ENCODE results near the gene RYR2.

Gene RYR2

DNA sequence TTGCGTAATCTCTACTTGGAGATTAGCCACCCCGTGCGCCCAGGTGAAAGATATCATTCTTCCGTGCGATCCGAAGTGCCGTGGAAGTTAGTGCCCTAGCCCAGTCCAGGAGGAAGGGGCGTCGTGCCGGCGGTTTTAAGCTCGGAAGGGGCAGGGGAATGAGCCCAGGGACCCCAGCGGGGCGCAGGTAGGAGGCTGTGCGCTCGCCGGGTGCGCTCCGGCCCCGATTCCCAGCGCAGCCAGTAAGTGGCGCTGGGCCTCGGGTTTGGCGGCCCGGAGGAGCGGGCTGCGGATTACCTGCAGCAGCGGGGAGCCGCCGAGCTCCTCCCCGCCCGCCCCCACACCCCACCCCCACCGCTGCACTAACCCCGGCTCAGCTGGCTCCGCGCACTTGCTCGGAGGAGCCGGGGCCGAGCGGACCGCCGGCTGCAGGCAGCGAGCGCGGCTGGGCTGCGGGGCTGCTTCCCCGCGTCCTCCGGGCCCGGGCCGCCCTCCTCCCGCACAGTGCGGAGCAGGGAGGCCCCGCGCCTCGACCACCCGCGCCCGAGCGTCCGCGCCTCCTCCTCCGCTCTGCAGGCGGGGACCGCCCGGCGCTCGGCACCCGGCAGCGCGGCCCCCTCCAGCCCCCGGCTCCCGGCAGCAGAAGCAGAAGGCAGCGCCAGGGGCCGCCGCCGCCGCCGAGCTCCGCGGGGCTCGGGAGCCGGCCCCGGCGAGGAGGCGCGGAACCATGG is at the start of gene RYR2:
Gene RYR2, plus strand, starts transcription at position 390 of the 731 bp plus-strand sequence. Its CDS starts 338 bp downstream, at position 728.
- DNase-seq (ENCODE audit: low read depth, low spot score) = peak; percentile 79

DNA sequence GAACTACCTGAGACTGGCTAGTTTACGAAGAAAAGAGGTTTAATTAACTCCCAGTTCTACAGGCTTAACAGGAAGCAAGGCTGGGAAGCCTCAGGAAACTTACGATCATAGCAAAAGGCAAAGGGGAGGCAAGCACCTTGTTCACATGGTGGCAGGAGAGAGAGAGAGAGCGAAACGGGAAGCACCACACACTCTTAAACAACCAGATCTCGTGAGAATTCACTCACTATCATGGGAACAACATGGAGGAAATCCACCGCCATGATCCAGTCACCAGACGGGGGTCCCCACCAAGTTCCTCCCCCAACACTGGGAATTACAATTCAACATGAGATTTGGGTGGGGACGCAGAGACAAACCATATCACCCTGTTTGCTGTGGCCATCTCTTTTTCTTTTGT is 49.5 kb upstream of the RYR2 start:
- DNase-seq (ENCODE audit: low read depth, low spot score) = no peak

DNA sequence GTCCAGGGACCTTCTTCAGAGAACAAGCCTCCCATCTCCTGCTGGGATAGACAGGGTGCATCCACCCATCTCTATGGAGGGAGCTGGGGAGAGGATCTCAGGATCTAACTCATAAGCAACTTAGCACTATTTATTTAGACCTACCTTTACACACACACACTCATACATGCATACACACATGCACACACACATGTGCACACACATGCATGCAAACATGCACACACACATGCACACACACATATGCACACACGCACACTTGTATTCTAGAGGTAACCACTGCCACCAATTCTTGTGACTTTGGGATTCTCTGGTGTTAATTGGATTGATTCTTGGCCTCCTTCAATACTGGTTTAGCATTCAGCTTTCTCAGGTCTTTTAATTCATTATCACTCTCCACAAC is 47.5 kb upstream of the RYR2 start:
- no peak for DNase-seq (ENCODE audit: low read depth, low spot score)

DNA sequence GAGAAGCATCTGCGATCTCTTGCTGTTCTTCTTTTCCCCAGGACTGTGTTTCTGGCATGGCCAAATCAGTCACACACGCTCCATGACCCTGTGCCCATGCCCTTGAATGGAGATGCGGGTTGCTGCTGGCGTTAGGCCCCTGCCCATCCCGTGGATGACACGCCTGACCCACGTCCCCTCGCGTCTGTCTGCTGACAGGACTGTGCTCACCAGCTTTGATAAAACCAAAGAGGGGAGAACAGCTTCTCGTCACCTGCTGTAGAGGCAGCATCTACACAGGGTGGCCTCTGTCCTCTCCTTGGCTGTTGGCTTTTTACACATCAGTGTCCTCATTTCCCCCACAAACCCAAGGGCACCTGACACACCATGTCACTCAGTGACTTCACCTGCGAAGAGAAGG is 44.6 kb upstream of the RYR2 start:
- DNase-seq (ENCODE audit: low read depth, low spot score) = no peak

DNA sequence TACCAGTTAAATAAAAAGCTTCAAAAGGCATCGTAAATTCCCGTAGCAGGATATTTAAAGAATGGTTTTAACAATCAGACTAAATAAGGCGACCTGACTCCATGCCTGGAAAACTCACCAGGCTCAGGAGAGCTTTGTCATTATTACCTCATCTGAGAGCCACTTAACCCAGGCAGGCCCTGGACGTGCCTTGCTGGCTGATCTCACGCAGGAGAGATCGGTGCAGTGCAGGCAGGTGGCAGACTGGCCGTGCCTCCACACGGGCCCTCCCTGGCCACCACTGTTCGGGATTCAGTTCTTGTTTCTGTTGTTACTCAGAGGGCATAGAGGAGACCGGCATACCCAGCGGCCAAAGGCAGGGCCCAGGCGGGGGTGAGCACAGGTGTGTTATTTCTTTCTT is 44.1 kb upstream of the RYR2 start:
- peak; percentile 20 for DNase-seq (ENCODE audit: low read depth, low spot score)

DNA sequence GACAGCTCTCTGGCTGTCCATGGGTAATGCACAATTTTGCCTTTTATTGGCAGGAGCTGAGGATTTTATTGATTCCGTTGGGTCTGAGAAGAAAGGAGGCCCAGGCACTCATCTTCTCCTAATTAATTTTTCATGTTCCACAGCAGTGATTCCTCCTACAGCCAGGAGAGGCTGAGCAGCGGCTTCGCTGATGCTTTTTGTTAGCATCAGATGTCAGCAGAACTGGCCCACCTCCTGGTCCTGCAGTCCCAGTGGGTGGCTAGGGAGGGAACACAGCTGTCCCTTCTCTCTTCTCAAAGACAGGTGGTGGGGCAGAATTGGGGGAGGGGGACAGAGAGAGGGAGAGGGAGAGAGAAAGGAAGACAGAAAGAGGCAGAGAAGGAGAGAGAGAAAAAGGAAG is 43.4 kb upstream of the RYR2 start:
- no peak for DNase-seq (ENCODE audit: low read depth, low spot score)

DNA sequence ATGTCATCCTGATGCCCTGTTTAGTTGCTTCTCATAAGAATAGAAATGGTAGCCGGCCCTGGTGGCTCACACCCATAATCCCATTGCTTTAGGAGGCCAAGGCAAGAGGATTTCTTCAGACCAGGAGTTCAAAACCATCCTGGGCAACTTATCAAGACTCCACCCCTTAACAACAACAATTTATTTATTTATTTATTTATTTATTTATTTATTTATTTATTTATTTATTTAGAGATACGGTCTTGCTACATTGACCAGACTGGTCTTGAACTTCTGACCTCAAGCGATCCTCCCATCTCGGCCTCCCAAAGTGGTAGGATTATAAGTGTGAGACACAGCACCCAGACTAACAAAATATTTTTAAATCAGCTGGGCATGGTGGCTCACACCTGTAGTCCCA is 41.8 kb upstream of the RYR2 start:
- DNase-seq (ENCODE audit: low read depth, low spot score) = no peak

DNA sequence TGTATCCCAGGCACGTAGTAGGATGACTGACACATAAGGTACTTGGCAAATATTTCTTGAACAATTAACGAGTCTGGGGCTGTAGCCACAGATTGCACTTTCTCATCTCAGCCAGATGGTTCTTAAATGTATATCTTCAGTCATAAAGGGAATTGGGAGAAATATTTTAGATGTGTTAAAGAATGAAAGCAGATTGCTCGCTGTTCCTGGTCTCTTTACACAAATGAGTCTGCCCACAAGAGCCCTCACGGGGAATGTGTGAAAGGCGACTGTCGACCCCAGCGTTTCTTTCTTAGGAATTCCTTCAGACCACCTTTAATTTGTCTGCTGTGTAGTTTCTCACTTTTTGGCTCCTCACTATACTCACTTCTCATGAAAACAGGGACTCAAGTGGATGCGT is 38.5 kb upstream of the RYR2 start:
- DNase-seq (ENCODE audit: low read depth, low spot score) = no peak

DNA sequence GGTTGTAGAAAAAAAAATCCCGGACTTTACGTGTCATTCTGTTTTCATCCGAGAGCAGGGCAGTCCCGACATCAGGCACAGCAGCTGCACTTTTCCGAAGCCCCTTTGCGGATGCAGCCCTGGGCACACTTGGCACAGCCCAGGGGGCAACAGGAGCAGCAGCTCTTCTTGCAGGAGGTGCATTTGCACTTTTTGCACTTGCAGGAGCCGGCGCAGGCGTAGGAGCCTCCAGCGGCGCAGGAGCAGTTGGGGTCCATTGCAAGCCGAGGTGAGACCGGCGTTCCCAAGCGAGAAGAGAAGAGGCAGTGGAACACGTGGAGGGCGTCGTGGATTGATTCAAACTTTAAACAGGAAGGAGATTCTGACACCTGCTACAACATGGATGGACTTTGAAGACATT is 37.9 kb upstream of the RYR2 start, which contains the start of gene MT1HL1:
Gene MT1HL1, minus strand, starts transcription at position 326 of the 400 bp plus-strand sequence. Its CDS starts 69 bp downstream, at position 257.
- DNase-seq (ENCODE audit: low read depth, low spot score) = no peak

DNA sequence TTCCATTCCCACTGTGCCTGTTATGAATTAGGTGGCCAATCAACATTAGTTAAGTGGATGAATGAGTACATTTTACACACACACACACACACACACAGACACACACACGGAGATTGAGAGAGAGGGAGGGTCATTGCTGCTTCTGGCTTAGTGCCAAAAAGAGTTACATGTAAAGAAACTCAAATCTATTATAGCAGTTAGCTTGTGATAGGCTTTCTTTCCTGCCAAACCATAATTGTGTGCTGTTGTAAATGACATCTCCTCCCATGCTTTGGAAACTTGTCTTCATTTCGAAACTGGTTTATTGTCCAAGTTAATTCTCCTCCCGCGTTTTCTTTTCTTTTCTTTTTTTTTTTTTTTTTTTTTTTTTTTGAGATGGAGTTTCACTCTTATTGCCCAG is 36.3 kb upstream of the RYR2 start:
- DNase-seq (ENCODE audit: low read depth, low spot score) = no peak

DNA sequence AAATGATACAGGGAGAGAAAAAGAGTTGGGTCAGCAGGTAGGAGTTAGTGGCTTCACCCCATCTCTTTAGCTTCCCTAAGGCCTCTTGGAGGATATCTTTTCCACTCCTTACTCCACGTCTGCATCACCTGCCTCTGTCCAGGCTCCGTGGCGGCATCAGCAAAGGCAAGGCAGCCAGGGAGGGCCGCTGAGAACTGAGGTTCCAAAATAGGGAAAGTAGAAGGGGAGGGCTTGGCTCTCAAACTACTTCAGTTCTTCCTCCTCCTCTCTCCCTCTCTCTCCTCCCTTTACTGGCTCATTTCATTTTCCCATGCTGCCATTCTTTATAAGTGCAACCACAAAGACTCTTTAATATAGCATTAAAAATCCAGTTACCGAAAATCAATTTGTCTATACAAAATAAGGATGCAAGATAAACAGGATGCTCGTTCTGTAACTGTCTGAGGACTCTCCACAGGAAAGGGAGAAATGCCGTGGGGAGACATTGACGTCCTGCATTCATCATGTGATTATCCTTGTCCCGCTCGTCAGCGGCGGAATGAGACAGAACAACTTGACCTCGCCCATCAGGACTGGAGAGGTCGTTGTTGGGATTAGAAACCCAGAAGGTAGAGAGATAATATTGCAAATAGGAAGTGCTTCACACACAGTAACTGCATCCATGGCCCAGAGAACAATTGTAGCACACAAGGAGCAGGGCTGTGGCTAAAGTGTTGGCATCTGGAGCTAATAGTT is 34.7 kb upstream of the RYR2 start:
- no peak for DNase-seq (ENCODE audit: low read depth, low spot score)

DNA sequence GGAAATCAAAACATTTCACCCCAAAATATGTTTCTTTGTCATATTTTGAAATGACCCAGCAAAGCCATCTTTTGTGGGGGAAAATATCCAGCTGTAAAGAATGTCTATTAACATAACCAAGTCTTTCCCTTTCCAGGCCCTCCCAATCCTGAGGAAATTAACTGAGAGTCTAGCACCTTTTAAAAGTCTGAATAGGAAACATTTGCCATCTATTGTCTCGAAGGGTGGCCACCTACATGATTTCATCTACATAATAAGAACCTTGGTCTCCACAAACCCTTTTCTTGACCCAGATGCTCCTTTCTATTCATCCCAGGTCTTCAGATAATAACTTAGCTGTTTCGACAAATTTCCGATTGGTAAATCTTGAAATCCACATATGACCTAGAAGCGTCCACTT is 32.4 kb upstream of the RYR2 start:
- DNase-seq (ENCODE audit: low read depth, low spot score) = no peak

DNA sequence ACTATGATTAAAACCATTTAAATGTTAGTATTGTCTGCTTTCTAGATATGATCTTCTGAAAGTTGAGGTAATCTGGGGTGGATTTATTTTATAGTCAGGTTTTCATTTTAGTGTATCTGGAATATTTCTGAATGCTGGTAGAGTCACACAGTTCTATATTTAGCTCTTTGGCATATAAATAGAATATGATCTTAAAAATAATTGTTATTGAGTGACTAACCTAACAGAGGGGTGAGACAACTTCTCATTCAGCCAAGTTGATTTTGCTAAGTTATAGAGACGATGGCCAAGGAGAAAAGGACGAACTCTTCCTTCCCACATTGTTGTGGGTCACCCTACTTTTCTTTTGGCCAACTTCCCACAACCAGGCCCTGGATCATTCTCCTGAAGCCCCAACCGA is 30.6 kb upstream of the RYR2 start:
- no peak for DNase-seq (ENCODE audit: low read depth, low spot score)

DNA sequence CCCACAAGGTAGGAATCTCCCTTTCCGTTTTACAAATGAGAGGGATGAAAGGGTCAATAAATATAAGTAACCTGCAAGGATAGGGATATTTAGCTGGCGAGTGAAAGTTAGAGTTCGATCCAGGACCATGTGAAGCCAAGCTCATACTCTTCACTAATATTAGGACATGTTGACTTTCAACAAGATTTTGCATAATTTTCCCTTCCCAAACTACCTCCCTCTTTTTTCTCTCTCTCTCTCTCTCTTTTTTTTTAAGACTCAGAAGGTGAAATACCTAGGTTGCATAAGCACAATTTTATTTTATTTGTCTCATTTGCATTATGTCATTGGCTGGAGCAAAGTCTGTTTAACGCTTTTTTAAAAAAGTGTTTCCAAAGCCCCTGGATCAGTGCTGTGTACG is 29.6 kb upstream of the RYR2 start:
- DNase-seq (ENCODE audit: low read depth, low spot score) = no peak

DNA sequence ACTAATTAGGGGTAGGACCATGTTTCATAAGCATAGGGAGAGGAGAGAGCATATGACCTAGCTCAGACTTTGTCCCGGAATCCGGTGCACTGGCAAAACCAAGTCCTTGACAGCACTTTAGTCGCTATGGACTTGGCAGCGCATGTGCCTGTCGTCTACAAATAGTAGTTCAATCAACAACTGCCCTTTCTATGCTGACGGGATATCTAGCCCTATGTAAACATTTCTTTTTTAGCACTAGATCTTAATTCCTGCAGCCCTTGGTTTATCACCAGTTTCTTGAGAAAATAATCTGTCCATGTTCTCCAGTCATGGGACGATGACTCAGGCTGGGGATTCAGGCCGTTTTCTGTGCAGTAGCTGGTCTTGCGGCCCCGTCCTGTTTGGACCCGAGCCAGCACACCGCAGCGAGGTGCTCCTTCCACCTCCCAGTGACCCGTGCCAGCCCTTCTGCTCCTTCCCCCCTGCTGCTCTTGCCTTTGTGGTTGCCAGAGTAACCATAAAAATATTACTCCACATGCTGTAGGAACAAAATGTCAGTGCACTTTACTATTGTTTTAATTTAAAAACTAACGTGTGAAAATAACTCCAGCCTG is 29.1 kb upstream of the RYR2 start:
- DNase-seq (ENCODE audit: low read depth, low spot score) = no peak

DNA sequence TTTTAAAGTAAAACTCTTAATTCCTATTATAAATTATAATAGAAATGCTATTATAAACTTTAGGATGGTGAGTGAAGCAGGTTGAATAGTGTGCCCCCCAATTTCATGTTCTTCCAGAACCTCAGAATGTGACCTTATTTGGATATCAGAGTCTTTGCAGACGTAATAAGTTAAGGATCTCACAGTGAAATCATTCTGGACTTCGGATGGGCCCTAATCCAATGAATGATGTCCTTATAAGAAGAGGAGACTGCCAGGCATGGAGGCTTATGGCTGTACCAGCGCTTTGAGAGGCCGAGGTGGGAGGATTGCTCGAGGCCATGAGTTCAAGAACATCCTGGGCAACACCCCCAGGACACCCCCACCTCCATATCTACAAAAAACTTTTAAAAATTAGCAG is 28.4 kb upstream of the RYR2 start:
- DNase-seq (ENCODE audit: low read depth, low spot score) = no peak

DNA sequence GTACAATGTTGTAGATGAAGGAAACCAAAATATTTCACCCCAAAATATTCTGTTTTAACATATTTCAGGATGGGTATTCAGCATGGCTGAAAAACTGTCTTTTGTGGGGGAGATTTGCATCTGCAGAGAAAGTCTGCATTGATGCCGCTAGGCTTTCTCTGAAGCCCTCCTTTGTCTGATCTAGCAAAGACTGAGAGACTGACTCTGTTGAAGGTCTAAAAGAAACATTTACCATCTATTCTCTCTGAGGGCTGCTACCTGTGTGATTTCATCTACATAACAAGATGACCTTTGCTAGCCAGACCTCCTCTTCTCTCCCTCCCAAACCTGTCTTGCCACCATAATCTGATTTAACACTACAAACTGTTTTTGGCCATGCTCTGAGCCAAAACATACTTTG is 25.4 kb upstream of the RYR2 start:
- DNase-seq (ENCODE audit: low read depth, low spot score) = peak; percentile 39

DNA sequence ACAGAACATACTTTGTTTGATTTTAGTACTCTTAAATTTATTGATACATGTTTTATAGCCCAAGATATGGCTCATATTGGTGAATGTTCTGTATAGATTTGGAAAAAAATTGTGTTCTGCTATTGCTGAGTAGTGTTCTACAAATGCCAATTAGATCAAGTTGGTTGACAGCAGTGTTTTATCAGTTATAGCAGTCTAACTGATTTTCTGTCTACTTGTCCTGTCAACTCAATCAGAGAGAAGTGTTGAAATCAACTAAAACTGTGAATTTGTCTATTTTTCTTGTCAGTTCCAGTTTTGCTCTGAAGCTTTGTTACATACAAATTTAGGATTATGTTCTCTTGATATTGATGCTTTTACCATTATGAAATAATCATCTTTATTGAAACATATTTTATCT is 23.1 kb upstream of the RYR2 start:
- DNase-seq (ENCODE audit: low read depth, low spot score) = no peak

DNA sequence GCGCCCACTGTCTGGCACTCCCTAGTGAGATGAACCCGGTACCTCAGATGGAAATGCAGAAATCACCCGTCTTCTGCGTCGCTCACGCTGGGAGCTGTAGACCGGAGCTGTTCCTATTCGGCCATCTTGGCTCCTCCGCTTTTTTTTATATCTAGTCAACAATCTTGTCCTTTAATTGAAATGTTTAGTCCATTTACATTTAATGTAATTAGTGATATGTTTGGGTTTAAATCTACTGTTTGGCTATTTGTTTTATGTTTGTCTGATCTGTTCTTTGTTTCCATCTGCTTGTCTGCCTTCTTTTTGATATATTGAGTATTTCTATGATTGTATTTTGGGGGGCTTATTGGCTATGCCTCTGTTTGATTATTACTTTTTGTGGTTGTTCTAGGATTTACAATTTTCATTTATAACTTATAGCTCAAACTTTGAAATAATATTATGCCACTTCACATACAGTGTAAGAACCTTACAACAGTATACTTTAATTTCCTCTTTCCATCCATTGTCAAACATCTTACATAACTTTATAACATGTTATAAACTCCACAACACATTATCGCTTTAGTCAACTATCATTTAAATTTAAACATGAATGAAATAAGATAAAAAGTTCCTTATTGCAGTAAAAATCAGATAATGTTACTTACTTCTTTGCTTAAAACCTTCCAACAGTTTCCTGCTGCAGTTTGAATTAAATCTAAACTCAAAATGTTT is 16.5 kb upstream of the RYR2 start:
- DNase-seq (ENCODE audit: low read depth, low spot score) = no peak

DNA sequence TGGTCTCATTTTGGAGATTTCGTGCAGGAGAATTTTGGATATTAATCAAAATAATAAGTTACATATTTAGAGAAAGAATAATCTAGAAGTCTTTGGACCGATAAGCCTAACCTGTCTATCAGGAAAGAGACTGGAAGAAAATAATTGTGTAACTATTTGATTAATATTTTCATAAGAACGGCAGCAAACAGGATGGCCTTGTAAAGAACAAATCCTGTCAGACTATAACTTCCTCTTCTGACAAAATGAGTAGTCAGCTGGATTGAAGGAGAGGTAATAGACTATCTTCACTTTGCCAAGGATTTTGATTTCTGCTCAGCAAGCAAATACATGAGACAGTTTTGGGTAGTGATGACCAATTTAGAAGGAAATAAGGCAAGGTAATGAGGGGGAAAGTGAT is 12.7 kb upstream of the RYR2 start:
- DNase-seq (ENCODE audit: low read depth, low spot score) = no peak

DNA sequence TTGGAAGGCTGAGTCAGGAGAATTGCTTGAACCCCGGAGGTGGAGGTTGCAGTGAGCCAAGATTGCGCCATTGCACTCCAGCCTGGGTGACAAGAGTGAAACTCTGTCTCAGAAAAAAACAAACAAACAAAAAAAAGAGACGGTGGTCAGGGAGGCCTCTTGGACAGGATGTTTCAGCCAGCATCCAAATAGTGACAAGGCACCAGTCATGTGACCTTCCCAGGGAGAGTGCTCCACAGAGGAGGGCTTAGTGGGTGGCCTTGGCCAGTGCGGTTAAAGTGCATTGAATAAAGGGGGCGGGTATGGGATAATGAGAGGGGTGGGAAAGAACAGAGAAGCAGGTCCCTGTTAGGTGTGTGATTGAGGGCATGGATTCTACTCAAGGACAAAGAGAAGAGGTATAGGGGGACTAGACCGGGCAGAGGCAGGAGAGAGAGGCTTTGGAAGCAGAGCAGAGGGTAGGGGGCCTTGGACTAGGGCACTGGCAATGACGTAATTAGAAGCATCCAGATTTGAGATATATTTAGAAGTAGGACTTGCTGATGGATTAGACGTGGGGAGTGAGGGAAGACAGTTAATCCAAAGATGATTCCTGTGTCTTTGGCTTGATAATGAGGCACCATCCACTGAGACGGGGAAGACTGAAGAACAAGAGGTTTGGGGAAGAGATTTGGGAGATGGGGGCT is 12.0 kb upstream of the RYR2 start:
- no peak for DNase-seq (ENCODE audit: low read depth, low spot score)

DNA sequence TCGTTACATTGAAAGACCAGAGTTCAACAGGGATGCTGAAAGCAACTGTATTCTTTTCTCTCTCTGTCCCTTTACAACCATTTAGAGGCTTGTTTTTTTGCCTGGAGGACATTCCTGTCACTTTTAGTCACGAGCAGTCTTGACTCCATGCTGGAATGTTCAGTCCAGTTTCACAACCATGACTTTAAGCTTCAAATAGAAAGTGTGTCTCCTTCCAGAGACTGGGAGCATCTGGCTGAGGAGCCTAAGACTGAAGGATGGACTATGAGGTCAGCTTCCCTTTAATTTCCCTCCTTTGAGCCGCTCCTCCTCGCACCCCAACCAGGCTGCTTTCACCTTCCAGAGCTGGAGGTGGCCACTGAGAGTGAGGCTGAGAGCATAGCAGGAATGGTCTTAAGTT is 10.5 kb upstream of the RYR2 start:
- peak; percentile 56 for DNase-seq (ENCODE audit: low read depth, low spot score)

Data from ELF-1 (cell line).